ENCODE data around the gene BMP2K.

BMP2K gene

GRCh38 chr4:78737973-78738372, 38.2 kb upstream of the BMP2K start:
- no peak overlapping the region for H3K4me3 ChIP-seq (ENCODE audit: control insufficient read depth, low read depth, low read length)
- no peak for TF ChIP-seq CTCF (conservative IDR thresholded peaks at IDR 0.05; ENCODE audit: control insufficient read depth, insufficient read depth, low read depth, low read length)

GRCh38 chr4:78742300-78742699, 33.9 kb upstream of the BMP2K start:
- TF ChIP-seq CTCF (conservative IDR thresholded peaks at IDR 0.05; ENCODE audit: control insufficient read depth, insufficient read depth, low read depth, low read length) = no peak
- no peak overlapping the region for H3K4me3 ChIP-seq (ENCODE audit: control insufficient read depth, low read depth, low read length)
- no peak for DNase-seq (ENCODE audit: low read depth)

More at GRCh38 chr4:78737973-78738372, 38.2 kb upstream of the BMP2K start:
- no peak for DNase-seq (ENCODE audit: low read depth)

- H3K4me3 ChIP-seq (ENCODE audit: control insufficient read depth, low read depth, low read length) = no peak overlapping the region
- TF ChIP-seq CTCF (conservative IDR thresholded peaks at IDR 0.05; ENCODE audit: control insufficient read depth, insufficient read depth, low read depth, low read length) = no peak
- peak; percentile 58 for DNase-seq (ENCODE audit: low read depth)
Observed at GRCh38 chr4:78747475-78747922, 28.7 kb upstream of the BMP2K start.

- TF ChIP-seq CTCF (conservative IDR thresholded peaks at IDR 0.05; ENCODE audit: control insufficient read depth, insufficient read depth, low read depth, low read length) = no peak
- no peak overlapping the region for H3K4me3 ChIP-seq (ENCODE audit: control insufficient read depth, low read depth, low read length)
- no peak for DNase-seq (ENCODE audit: low read depth)
Observed at GRCh38 chr4:78748381-78748780, 27.8 kb upstream of the BMP2K start.

GRCh38 chr4:78749258-78749971, 26.7 kb upstream of the BMP2K start:
- no peak overlapping the region for H3K4me3 ChIP-seq (ENCODE audit: control insufficient read depth, low read depth, low read length)
- TF ChIP-seq CTCF (conservative IDR thresholded peaks at IDR 0.05; ENCODE audit: control insufficient read depth, insufficient read depth, low read depth, low read length) = no peak
- no peak for DNase-seq (ENCODE audit: low read depth)

GRCh38 chr4:78749972-78750727, 26.0 kb upstream of the BMP2K start:
- TF ChIP-seq CTCF (conservative IDR thresholded peaks at IDR 0.05; ENCODE audit: control insufficient read depth, insufficient read depth, low read depth, low read length) = no peak
- H3K4me3 ChIP-seq (ENCODE audit: control insufficient read depth, low read depth, low read length) = no peak overlapping the region
- peak; percentile 20 for DNase-seq (ENCODE audit: low read depth)

Measured in fibroblast of mammary gland (primary cell).